M059J (cell line): ENCODE results near the gene CLCNKB. TPM values are rescaled to one million over a fixed set of nuclear protein-coding genes. Genes with fewer than 3 reads are reported as not detected.

Source experiments
- DNase-seq: peaks from one replicate; pipeline ENCODE4 v3.0.0-alpha.2; 2012; ENCODE audit warnings: low read depth
- total RNA-seq: library from RNA; depleted of rRNA; stranded (reverse); fragments of >200 nt; shearing (Covaris generic); gene quantifications from 2 replicates; pipeline ENCODE4 v1.2.3, GENCODE V29; 2014

CLCNKB gene
- total RNA-seq, 1 experiment from 2014 or later, result 0.32 TPM

GRCh38 chr1:16075337-16076030 lies 31.9 kb downstream of the CLCNKB start:
- peak; percentile 87 for DNase-seq

- DNase-seq, result peak; percentile 98
Measured at GRCh38 chr1:16076031-16076864, 32.7 kb downstream of the CLCNKB start.

DNA sequence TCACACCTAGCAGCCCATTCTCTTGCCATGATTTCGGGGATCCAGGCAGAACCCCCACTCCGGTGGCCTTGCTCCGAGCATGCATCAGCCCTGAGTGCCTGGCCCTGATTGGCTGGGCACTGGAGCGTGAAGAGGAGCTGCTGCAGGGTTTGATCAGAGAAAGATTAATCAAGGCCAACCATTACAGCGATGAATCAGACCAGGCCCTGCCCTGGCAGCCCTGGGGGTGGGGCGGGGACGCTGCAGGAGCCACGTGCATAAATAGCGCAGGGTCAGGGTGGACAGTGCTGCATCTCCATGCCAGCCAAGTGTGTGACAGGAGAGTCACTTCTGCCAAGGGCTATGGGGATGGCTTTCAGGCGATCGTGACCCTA lies 33.3 kb downstream of the CLCNKB start:
- DNase-seq, result peak; percentile 94

DNA sequence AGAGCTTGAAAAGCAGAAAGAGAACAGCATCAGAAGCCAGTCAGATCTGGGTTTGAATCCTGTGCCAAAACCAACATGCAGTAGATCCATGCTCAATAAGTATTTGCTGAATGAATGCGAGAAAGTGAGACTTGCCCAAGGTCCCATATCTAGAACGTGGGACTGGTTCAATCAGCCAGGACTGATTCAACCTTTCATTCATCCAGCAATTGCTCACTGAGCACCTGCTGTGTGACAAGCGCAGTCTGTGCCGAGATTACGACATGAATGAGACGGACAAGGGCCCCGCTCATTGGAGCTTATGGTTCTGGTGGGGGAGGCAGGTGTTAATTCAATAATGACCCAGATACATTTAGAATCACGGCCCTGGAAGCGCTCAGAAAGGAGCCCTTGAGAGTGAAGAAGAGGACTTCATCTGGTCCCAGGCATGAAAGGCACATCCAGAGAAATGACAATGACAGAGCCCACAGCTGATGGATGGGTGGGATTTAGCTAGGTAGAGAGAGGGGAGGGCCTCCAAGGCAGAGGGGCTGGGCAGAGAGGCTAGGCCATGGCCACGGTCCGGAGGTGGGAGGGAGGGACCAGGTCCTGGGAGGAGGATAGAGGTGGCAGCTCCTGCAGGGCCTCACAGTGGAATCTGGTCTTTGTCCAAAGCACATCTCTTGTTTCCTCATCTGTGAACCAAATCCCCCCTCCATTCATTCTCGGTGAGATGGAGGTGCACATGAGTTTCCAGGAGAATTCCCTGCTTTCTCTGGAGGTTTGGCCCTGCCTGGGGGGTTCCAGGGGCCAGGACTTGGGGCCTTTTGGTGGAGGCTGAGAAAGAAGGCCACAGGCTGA lies 34.0 kb downstream of the CLCNKB start:
- DNase-seq, result no peak

GRCh38 chr1:16078925-16079656 lies 35.5 kb downstream of the CLCNKB start:
- peak; percentile 79 for DNase-seq

- no peak for DNase-seq
Measured at GRCh38 chr1:16080422-16081150, 37.0 kb downstream of the CLCNKB start.

DNA sequence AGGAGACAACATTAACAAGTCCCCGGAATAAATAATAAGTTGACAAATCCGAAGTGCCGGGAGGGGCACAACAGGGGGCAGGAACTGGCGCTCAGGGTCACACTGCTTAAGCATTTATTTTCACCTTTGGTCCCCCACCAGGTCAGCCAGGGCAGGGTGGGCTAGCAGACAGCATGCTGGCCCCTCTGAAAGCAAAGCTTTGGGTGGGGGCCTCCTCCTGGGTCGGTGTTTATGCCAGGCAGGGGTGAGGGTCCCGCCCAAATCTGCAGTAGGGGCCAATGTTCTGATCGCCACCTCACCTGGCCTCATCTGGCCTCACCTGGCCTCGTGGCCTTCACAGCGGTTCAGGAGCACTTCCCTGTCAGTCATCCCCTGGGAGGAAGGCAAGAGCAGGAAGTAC lies 38.1 kb downstream of the CLCNKB start:
- DNase-seq, result no peak

DNA sequence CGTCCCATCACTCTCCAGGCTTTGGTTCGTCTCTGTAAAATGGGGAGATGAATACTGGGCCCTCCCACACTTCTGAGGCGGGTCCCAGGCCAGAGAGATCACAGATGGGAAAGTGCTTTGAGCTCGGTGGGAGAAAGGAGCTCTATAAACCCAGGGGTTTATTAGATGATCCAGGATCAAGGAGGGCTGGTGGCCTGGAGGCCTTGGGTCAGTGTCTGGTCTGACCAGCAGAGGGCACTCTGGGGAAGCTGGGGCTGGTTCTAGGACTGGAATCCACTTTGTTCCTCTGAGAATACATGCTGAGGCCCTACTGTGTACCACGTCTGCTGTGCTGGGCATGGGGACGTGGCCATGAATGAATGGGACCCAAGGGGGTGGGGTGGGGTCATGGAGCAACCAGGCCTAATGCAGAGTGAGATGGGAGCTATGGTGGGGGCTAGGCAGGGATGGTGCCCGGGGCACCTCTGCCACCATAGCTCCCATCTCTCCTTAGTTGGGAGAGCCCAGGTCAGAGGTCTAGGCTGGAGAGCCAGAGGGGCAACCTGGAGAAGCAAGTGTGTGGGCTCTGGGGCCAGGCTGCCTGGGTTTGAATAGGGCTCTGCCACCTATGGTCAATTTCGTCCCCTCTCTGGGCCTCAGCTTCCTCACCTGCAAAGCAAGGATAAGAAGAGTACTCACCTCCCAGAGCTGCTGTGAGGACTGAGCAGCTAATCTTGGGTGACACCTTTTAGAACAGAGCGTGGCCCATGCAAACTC lies 38.9 kb downstream of the CLCNKB start:
- DNase-seq, result peak; percentile 70

GRCh38 chr1:16083486-16083885 lies 39.9 kb downstream of the CLCNKB start:
- DNase-seq, result no peak

GRCh38 chr1:16085522-16085921 lies 41.9 kb downstream of the CLCNKB start:
- DNase-seq, result no peak

DNA sequence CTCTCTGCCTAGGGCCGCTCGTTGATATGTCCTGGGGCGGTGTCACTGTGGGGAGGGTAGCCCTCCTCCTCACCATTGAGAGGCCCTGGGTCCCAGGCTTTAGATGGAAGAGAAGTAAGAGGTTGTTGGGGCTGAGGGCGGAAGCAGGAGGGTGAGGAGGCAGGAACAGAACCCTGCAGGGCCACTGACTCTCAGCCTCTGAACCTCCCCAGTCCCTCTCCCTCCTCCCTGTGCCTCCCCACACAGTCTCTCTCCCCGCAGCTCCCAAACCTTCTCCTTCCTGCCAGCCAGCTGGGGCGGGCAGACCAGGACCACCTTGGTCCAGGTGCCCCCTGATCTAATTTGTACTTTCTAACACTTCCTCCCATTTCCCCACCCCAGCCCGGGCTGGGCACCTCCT lies 44.2 kb downstream of the CLCNKB start:
- no peak for DNase-seq

DNA sequence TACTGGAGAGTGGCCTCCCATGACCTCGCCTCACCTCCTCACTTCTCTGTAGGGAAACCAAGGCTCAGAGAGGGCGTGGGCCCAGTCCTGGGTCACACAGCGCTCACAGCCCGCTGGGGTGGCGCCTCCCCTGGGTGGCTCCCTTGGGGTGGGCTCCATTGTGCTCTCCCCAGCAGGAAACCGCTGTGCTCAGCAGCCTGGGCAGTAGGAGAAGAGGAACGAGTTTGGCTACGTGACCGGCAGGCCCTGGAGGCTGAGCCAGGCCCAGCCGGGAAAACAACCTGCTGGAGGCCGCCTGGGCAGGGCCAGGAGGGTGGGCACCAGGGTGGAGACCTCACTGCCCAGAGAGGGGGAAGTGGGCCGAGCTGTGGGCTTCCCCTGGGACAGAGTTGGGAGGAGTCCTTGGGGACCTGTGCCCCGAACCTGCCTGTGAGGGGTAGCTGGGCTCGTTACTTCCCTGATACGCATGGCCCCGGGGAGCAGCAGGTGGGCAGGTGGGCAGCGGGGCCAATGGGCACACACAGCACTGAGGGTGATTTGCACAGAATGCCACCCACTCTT lies 44.8 kb downstream of the CLCNKB start:
- DNase-seq, result no peak

GRCh38 chr1:16088996-16089395 lies 45.4 kb downstream of the CLCNKB start:
- DNase-seq, result peak; percentile 95

DNA sequence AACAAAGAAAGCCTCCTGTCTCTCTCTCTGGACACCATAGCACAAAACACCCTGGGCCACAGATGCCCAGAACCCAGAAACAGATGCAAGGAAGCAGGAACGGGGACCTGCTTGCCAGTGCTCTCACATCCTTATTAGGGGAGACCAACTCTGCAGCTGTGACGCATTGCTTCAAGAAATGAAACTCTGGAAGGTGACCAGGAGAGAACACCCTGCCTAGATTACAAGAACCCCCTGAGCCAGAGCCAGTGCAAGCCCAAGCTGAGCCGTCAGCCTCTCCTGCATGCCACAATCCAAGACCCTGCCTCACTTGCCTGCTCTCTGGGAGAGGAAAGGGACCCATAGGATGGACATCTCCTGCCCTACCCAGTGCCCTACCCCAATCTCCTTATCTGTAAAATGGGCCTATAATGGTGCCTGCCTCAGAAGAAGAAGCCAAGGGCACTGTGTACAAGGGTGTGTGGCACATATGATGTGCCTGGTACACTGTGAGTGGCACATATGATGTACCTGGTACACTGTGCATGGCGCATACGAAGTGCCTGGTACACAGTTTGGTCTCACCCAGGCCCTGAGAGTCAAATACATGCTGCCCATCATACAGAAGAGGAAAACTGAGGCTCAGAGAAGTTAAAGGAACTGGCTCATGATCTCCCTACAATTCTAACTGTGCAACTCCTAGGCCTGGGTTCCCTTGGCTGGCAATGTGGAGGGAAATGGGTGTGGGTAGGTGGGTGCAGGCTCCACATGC lies 46.7 kb downstream of the CLCNKB start:
- DNase-seq, result no peak

- no peak for DNase-seq
Measured at GRCh38 chr1:16091296-16091695, 47.7 kb downstream of the CLCNKB start.

- no peak for DNase-seq
Measured at GRCh38 chr1:16092097-16092922, 48.7 kb downstream of the CLCNKB start.

DNA sequence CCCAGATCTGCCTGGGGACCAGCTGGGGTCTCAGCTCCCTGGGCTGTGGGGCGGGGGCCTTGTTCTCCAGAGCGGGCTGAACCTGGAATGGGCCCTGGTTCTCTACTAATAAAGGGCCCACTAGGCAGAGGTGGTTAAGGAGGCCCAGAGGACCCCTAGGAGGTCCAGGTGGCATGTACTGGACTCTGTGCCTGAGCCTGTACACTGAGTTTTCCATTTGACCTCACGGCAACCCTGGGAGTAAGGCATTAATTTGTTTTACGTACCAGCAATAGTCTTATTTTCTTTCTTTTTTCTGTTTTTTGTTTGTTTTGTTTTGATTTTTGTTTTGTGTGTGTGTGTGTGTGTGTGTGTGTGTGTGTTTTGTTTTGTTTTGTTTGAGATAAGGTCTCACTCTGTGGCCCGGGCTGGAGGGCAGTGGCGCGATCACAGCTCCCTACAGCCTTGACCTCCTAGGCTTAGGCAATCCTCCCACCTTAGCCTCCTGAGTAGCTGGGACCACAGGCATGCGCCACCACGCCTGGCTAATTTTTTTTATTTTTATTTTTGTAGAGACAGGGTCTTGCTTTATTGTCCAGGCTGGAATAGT lies 49.4 kb downstream of the CLCNKB start:
- DNase-seq, result no peak

GRCh38 chr1:16093611-16094010 lies 50.0 kb downstream of the CLCNKB start:
- no peak for DNase-seq
